Measurements from ENCODE around the gene SH3RF3.

Gene SH3RF3

DNA sequence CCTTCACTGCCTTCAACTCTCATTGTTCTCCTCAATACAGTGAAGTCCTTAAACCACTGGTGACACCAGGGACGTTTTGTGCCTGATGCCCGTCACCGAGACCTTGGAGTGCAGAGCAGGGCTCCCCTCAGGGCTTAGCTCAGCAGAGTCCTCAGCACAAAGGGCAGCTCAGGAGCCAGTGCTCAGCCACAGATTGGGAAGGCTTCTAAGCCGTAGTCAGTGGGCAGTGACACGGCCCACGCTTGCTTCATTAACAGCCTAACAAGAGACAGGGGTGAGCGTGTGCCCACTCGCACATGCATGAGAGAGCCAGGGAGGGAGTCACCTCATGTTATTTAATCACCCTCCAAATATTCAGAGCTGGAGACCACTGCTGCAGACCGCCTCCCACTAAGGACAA is 137.5 kb downstream of the SH3RF3 start:
- DNase-seq, result no peak

DNA sequence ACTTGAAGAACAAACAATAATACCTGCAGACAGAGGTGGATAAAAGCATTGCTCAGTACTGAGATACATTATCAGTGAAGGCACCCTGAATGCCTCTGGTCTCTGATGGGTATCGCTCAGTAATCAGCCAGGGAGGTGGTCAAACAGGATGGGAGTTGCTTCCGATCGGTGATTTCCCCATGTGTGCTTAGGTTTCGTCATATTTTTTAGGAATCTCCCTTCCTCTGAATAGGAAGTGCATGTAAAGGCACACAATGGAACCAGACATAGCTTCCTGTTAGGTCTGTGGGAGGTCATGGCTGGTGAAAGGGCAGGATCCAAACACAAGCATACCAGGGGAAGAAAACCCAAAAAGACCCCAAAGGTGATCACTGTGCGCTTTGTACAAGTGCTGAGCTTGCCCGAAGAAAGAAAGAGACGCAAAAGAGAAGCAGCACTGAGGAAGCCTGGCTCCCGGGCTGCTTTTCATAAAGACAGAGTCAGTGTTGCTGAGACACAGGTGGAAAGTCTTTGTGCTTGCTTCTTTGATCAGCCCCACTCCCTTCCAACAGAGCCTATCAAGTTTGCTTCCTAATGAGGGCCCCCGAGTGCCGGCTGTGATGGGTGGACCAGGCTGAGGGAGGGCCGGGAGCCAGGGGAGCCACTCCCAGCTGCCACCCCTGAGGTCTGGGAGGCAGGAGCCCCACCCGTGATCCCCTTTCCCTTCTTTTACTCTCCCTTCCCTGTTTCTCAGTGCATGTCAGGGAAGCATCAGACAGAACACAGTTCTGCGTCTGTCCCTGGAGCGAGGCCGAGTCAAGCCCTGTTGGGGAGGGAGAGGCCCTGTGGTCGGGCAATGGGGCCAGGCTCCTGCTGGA is 138.2 kb downstream of the SH3RF3 start:
- DNase-seq, result peak in 1 of 2 donors; percentile 24

DNA sequence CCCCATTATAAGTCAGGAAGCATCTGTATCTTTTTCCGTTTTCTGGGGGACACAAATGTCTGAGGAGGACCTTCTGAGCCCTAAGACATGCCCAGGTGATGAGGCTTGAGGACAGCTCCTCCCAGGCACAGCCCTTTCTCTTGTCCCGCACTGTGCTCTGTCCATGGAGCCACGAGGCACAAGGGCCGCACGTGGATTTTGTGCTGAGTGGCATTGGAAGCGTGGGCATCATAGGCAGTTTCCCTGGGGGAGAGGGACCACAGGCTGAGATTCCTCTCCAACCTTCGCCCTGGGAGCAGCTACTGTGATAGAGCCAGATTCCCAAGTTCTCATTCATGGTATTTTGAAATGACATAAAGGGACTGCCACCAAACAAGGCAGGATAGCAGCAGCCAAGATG is 139.9 kb downstream of the SH3RF3 start:
- DNase-seq, result no peak

DNA sequence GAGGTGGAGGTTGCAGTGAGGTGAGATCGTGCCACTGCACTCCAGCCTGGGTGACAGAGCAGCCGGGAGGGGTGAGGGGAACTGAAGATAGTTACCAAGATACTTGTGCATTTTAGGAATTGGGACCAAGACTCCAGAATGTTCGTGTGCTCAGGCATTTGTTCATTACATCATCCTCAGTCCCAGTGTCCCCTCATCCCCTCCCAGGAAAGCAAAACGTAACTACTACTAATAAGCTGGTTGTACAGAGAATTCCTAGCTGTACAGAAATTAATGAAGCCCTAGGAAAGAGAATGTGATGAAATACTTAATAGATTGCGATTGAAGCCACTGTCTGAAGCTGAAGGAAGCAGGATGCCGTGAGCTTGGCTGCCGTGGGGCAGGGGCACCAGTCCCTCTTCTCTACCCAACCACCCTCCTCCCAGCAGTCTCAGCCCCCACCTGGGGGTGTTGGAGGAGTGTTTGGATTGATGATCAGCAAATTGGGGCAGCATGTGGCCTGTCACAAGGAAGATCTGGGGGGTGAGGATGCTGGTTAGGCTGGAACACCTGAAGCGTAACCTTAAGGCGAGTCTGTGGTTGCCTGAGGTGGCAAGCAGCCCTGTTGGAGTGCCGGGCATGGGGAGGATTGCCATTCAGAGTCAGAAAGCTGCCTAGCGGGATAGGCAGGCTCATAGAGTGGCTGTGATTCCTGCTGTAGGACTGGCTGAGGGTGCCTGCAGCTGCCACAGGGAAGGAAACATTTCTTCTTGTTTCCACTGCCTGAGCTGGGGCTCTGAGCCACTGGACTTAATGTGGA is 140.9 kb downstream of the SH3RF3 start:
- no peak for DNase-seq

DNA sequence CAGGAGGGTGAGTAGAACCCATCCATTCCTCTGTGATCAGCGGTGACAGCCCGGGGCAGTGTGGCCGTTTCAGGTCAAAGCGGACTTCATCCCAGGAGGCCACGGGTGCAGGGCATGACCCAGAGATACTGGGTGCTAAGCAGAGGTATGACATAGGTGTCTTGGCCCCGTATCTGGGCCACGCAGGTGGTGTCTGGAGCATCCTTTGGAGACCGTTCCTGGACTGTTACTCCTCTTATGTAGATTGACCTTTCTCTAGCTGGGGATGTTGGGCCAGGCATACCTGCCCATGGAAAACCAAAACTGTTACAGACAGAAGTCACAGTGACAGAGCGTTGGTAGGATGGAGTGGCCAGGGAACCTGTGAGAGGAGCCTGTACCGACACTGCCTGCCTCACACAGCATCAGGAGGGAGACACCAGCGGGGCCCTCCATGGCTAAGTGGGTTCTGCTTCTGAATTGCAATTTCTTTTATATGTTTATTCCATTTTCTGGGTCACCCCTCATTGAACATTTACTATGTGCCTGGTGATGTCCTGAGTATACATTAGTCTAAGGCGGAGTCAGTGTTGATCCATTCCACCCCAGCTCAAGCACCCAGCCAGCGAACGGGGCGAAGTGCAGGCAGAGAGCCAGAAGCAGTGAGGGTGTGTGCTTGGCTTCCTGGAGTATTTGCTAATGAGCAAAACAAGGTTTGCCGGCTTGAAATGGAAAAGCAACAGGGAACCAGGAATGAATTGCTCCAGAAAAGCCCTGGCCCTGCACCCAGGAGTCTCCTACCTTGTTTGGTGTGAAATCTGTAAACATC is 141.7 kb downstream of the SH3RF3 start:
- DNase-seq, result no peak

DNA sequence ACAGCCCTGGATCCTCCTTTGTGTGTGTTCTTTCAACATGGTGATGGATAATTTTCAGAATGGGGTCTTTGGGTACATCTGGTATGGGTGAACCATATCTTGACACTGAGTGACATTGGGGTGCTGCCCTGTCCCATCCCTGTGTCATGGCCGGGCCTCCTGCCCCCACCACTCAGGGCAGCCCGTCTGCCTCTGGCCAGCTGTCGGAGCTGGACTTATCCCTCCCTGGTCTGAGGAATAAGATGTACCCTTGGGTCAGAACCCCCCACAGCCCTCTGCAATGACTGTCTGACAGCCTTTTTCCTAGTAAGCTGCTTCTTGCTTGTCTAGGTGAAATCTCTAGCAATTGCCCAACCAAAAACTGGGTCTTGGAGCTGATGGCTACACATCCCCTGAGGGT is 142.9 kb downstream of the SH3RF3 start:
- no peak for DNase-seq

DNA sequence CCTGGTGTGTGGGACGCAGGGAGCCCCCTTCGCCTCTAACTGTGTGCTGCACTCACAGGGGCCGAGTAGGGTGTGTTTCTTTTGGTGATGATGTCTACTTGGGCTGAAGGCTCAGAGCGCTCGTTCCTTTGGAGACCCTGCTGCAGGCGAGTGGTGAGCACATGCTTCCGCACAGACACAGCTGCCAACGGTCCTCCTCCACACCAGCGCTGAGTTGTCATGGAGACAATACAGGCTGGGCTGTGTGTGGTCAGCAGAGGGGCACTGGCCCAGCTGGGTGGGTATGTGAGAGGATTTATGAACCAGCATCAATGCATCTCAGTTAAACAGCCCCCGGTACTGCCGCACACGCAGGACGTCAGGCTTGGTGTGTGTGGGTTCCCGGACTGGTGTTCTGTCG is 143.5 kb downstream of the SH3RF3 start:
- DNase-seq, result no peak

DNA sequence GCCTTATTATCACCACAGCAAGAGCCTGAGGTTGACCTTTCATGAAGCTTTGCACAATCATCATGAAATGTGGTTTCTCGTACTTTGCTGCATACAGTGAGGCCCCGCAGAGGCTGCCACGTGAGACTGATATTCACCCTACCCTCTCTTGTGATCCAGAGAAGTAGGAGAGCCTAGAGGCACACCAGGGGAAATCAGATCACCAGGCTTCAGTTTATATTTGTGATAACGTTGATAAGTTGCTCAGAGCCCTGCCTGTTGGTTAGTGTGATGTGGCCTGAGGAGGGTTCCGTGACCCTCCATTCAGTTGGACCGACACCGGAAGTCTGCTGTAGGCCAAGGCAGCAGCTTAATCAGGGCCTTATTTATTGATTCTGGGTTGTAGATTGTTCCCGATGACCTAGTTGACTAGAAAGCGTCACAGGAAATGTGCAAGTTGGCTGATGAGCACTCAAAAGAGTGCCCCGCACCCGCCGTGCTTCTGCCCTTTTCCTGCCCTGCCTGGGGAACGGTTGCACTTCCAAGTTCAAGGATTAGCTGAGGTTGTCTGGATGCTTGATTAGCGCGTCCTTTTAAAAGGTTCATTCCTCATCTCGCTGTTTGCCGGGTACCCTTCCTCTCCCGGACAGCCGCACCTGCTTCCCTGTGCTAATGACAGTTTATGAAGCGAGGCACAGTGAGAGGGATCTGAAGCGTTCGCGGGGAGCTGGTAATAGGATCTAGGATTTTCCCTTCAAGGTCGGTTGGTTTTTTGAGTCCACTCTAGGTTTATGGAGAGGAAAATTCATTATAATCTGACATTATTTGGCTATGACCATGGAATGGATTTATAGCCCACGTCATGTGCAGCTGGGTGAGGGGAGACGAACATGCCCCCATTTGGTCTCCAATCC is 146.4 kb downstream of the SH3RF3 start:
- DNase-seq, result peak in 1 of 2 donors; percentile 15

DNA sequence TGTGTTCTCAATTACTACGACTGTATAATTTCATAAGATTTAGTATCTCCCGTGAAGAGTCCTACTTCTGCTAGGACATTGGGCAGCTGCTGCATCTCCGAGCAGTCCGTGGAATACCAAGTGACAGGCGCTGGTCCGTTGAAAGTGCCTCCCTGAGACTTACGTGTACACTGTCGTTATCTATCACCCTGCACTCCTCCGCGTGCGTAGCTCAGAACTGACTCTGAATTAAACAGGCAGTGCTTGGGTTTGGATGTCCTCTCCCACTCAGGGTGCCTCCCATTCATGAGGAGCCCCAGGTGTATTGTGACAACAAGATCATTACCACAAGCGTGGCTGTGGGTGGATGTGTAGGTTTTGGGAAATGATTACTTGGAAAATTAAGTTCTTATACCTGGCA is 148.4 kb downstream of the SH3RF3 start:
- no peak for DNase-seq

DNA sequence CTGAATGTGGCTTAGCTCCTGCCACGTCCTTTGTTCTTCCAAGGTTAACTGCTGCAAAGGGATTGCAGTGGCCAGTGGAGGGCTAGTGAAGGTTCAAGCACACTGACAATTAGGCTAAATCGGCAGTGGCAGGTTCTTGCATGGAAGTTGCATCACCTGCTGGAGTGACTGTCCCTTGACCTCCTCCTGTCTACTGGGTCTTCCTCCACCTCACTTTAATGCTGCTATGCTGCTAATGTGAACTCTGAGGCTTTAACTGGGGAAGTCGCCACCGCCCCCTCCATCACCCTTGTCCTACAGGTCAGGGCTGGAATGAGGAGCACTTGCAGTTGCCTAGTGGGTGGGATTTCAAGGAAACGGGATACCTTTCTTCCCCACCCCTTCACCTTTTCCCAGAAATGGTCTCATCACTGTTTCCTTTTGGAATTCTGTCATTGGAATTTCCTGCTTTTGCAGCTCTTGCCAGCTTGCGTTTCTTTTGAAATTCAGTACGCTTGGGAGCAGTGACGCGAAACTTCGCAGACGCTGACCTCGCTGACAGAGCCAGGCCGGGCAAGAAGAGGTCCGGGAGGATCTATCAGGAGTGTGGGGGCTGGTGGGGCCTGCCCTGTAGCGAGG is 150.3 kb downstream of the SH3RF3 start:
- DNase-seq, result no peak

DNA sequence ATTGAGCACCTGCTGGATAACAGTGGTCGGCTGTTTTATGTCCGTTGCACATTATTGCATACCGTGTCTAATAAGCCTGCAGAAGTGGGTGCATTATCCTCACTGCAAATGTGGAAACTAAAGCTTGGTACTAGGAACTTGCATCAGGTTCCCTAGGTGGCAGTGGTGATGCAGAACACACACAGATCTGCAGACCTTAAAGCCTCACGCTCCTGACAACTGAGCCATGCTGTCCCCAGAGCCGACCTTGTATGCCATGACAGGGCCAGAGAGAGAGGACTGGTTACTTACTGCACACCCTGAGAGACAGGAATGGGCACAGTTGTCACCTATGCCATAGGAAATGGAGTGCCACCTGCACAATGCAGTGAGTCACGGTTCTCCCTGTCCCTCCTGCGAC is 151.8 kb downstream of the SH3RF3 start:
- DNase-seq, result no peak

DNA sequence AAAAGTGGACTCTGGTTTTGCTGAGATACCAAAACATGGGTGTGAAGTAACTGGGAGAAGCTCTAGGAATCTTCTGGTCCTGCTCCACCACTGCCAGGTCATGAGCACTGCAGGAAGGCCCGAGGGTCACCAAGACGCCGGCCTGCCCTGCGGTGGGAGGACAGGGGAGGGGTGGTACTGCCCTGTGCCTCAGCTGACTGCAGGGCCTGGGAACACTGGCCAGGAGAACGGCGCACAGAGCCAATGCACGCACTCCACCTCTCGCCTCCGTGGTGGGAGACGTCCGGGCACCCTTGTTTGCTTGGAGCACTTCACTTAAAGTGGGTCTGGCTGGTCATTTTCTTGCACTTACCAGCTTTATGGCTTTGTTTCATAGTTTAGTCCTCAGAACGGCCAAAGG is 153.4 kb downstream of the SH3RF3 start:
- DNase-seq, result no peak

DNA sequence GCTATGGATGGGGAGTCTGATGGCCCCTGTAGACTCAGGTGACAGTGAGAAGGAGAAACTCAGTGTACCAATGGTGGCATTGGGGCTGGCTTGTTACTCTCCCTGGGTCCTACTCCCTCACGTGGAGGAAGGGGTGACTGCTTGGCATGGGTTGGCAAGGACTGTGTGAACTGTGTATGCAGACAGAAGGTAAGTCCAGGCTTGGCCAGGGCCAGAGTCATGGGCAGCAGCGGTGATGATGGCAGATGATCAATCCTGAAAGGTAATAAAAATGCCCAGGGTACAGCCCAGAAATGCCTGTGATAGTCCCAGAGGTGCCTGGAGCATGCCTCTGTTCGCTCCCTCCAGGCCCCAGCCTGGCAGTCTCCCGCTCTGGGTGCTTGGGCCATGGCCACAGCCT is 153.9 kb downstream of the SH3RF3 start:
- DNase-seq, result no peak

DNA sequence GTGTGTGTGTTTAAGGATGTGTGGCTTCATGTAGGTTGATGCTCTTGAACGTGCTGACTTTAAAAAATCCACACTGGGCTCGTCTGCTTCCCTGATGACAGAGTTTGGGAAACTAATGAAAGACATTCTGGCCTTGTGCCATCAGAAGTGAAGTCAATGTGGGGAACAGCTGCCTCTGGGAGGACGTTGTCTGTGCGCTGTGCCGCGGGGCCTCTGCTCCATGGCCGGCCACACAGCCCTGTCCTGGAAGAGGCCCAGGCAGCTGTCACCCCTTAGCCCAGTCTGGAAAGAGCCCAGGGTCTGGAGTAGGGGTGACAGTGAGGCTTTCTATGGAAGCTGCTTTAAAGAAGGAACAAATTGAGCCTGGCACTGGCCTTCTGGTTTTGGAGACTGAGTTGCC is 155.8 kb downstream of the SH3RF3 start:
- no peak for DNase-seq

DNA sequence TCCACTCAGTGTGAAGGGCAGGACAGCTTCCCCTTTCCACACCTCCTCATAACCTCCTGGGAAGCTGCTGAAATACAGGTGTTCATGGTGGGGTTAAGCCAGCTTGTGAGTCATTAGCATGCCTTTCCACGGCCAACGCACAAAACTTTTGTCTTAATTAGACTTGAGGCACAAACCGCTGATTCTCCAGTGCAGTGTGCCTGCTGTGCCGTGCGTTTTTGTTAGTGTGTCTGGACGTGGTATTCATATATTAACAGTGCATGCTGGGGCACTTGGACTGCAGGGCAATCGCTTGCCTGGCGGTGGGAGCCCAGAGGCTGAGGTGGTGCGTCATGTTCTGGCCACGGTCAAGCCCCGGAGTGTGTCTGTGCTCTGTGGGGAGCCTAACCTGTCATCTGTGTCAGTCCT is 156.2 kb downstream of the SH3RF3 start:
- DNase-seq, result no peak

DNA sequence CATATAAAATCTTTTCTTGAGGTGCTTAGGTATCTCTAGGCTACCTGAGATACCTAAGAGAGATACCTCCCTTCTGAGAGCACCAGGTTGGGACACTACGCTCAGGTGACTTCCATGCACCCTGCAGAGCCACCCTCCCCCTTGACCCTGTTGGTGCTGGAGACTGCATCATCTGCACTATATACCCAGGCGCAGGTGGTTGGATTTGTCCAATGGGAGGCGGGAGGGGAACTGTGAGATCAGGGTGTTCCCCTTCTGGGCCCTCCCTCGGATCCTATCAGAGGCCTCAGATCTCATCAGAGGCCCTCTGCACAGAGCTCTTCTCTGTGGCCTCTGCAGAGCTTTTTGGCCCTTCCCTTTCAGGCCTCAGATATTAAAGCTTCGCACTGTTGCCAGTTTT is 158.4 kb downstream of the SH3RF3 start:
- no peak for DNase-seq

DNA sequence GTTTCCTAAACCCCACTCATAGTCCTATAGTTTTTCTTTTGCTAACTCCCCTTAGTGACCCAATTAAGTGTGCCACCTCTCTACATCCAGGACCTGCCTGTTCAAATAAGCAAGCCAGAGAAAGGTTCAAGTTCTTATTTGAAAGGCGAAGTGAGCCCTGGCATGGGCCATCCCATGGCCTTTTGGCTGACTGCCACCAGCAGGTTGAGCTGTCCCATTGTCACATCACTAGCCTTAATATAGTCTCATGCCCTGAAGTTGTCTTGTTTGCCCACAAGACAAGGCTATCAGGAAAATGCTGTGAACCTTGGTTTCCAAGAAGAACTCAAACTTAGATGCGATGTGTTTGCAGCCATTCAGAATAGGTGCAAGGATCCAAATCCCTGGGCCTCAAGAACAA is 158.8 kb downstream of the SH3RF3 start:
- DNase-seq, result no peak

DNA sequence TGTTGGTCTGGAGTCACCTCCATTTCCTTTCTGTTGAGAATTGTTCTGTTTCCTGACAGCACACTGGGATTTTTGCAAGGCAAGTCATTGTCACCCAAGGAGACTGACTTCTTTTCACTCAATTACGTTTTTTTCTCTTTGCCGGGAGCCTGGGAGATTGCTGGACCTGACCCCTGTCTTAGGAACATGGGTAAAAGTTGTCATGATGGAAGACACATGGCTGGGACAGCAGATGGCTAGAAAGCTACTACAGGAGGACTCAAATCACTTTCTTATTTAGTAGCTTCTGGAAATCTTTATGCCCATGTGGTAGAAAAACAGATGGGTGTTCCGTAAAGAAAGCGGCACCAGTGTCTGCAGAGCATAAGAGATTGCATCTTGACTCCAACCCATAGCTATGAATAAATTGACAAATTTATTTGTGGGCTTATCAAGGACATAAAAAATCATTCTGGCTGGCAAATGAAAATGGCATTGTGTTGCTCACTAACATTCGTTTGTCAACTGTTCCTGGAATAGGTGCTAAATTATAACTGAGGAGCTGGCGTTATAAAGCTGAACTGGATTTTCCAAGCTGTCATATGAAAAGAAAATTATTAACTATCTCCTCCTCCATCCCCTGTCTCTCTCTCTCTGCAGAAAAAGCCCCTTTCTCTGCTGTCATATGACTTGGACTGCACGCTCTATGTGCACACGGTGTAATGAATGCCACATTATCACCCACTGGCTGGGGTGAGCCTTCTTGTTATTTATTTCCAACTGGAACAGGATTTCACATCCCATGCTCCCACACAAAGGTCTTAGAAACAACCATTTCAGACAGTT is 159.8 kb downstream of the SH3RF3 start:
- DNase-seq, result no peak

DNA sequence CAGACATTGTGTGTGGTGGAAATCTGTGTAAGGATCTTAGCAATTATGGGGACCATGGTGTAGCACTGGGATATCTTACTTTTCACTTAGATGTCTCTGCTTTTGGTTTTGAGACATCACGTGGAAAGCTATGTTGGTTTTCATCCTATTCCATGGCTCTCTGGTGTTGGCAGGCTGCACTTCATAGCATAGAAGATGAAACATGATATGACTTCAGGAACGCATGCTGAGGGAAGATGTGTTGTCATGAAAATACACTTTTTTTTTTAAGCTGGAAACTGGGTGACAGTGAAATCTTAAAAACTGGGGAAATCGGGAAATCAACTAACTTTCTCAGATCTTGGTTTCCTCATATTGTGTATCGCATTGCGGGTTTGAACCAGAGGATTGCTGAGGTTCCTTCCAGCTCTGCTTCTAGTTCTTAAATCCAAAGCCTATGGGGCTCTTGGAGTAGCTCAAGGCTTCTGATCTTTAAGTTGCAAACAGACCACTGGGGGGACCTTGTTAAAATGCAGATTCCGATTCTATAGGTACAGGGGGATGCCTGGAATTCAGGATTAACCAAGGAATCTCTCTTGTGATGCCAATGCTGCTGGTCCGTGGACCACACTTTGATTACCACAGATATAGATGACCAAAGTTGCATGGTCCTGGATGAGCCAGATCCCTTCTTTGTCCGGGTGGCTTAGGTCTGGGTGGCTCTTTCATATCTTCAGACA is 160.7 kb downstream of the SH3RF3 start:
- DNase-seq, result no peak
